Neural progenitor cell (in vitro differentiated cells): ENCODE data around the gene MZF1. TPM values are rescaled to one million over a fixed set of nuclear protein-coding genes. Genes with fewer than 3 reads are reported as not detected.
"Not testable (repeated sequence)": the region's sequence is repeated elsewhere in the genome, so short reads cannot be mapped to it uniquely, and the experiment has no call there.

ENCODE experiments used
- DNase-seq: peaks from one replicate; pipeline ENCODE4 v3.0.0-alpha.2; 2016; ENCODE audit warnings: low spot score
- H2AFZ ChIP-seq: fragments of 200-600 bp; sonication (generic); replicated peaks from 2 replicates; pipeline ENCODE4 v1.6.1; 2016; ENCODE audit warnings: antibody characterized with exemption
- H3F3A ChIP-seq: fragments of 200-600 bp; sonication (generic); 2 replicates; pipeline ENCODE4 v1.6.1; 2016; ENCODE audit warnings: antibody characterized with exemption, low read depth
- H3K27ac ChIP-seq: fragments of 200-600 bp; sonication (generic); 2 replicates; pipeline ENCODE4 v1.5.1; 2016; ENCODE audit warnings: mild to moderate bottlenecking
- H3K27me3 ChIP-seq: fragments of 200-600 bp; sonication (generic); 2 replicates; pipeline ENCODE4 v1.6.1; 2016; ENCODE audit warnings: mild to moderate bottlenecking, moderate library complexity
- H3K36me3 ChIP-seq: fragments of 200-600 bp; sonication (generic); 2 replicates; pipeline ENCODE4 v1.5.1; 2016
- H3K4me1 ChIP-seq: fragments of 200-600 bp; sonication (generic); 2 replicates; pipeline ENCODE4 v1.6.1; 2016; ENCODE audit warnings: mixed run types
- H3K4me2 ChIP-seq: fragments of 200-600 bp; sonication (generic); 2 replicates; pipeline ENCODE4 v1.6.1; 2016
- H3K4me3 ChIP-seq: fragments of 200-600 bp; sonication (generic); 2 replicates; pipeline ENCODE4 v1.5.1; 2016
- H3K79me2 ChIP-seq: fragments of 200-600 bp; sonication (generic); 2 replicates; pipeline ENCODE4 v1.6.1; 2016; ENCODE audit warnings: low read depth
- H3K9ac ChIP-seq: fragments of 200-600 bp; sonication (generic); 2 replicates; pipeline ENCODE4 v1.6.1; 2016
- H3K9me3 ChIP-seq: fragments of 200-600 bp; sonication (generic); 2 replicates; pipeline ENCODE4 v1.5.1; 2016; ENCODE audit warnings: low read depth
- H4K20me1 ChIP-seq: fragments of 200-600 bp; sonication (generic); 2 replicates; pipeline ENCODE4 v1.6.1; 2016; ENCODE audit warnings: low read depth
- H3K27ac Mint-ChIP-seq: 3 replicates; pipeline ENCODE4 v1.8.0; 2021; ENCODE audit warnings: mixed read lengths
- H3K27me3 Mint-ChIP-seq: 2 replicates; pipeline ENCODE4 v1.8.0; 2022; ENCODE audit warnings: low read depth, mild to moderate bottlenecking, inconsistent platforms, moderate library complexity, mixed read lengths; ENCODE audit not compliant: insufficient read depth
- H3K36me3 Mint-ChIP-seq: 3 replicates; pipeline ENCODE4 v1.8.0; 2021; ENCODE audit warnings: mixed read lengths
- H3K4me1 Mint-ChIP-seq: 3 replicates; pipeline ENCODE4 v1.8.0; 2021; ENCODE audit warnings: mixed read lengths
- H3K4me3 Mint-ChIP-seq: 3 replicates; pipeline ENCODE4 v1.8.0; 2021; ENCODE audit warnings: mild to moderate bottlenecking, moderate library complexity, mixed read lengths
- H3K9me3 Mint-ChIP-seq: 3 replicates; pipeline ENCODE4 v1.8.0; 2020; ENCODE audit warnings: mixed read lengths
- EZH2 ChIP-seq: fragments of 200-600 bp; sonication (generic); IDR thresholded peaks from 2 replicates; pipeline ENCODE4 v1.6.1; 2017; ENCODE audit warnings: antibody characterized with exemption, mild to moderate bottlenecking, moderate library complexity
- EZH2phosphoT487 ChIP-seq: fragments of 200-600 bp; sonication (generic); IDR thresholded peaks from 2 replicates; pipeline ENCODE4 v1.6.1; 2017; ENCODE audit warnings: antibody characterized with exemption
- total RNA-seq: library from RNA; depleted of rRNA; stranded (reverse); fragments of >200 nt; gene quantifications from 2 replicates; pipeline ENCODE4 v1.2.3, GENCODE V29; 2015; ENCODE audit warnings: low replicate concordance
- TF ChIP-seq, protein P1 (sequence below): fragments of 200-600 bp; sonication (generic); IDR thresholded peaks from 2 replicates; pipeline ENCODE4 v1.5.1; 2017; ENCODE audit warnings: antibody characterized with exemption, mild to moderate bottlenecking

MZF1 gene
- total RNA-seq, 1 donor from 2014 or later = 8.4 TPM

- Histone ChIP-seq H3K27me3 (no peaks in the 10 kb centered on the region), H3K9me3 (no peaks in the 10 kb centered on the region), H3K4me2 (no peak overlapping the region), H3K36me3 (no peaks in the 10 kb centered on the region), H3K79me2 (peaks cover 33% of the 10 kb centered on the region), H4K20me1 (peaks cover 12% of the 10 kb centered on the region), H3K27ac (no peak overlapping the region), H2AFZ (no peak overlapping the region), H3K4me1 (no peaks in the 10 kb centered on the region), H3F3A (peaks cover 11% of the 10 kb centered on the region), H3K4me3 (no peak overlapping the region), H3K9ac (no peak overlapping the region)
- Mint-ChIP-seq H3K4me3 (no peak overlapping the region), H3K9me3 (no peaks in the 10 kb centered on the region), H3K27ac (peak overlapping the region; percentile 81), H3K4me1 (peaks cover 24% of the 10 kb centered on the region), H3K36me3 (peaks cover 24% of the 10 kb centered on the region), H3K27me3 (peaks cover 2% of the 10 kb centered on the region)
- DNase-seq = peak; percentile 93
- TF ChIP-seq, protein P1, sequence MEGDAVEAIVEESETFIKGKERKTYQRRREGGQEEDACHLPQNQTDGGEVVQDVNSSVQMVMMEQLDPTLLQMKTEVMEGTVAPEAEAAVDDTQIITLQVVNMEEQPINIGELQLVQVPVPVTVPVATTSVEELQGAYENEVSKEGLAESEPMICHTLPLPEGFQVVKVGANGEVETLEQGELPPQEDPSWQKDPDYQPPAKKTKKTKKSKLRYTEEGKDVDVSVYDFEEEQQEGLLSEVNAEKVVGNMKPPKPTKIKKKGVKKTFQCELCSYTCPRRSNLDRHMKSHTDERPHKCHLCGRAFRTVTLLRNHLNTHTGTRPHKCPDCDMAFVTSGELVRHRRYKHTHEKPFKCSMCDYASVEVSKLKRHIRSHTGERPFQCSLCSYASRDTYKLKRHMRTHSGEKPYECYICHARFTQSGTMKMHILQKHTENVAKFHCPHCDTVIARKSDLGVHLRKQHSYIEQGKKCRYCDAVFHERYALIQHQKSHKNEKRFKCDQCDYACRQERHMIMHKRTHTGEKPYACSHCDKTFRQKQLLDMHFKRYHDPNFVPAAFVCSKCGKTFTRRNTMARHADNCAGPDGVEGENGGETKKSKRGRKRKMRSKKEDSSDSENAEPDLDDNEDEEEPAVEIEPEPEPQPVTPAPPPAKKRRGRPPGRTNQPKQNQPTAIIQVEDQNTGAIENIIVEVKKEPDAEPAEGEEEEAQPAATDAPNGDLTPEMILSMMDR = peak; percentile 96
- TF ChIP-seq EZH2phosphoT487 = no peak
Observed at GRCh38 chr19:58581227-58582141, 8.3 kb upstream of the MZF1 start.

GRCh38 chr19:58579473-58580142 is 6.5 kb upstream of the MZF1 start:
- no peak overlapping the region for H3K4me3 ChIP-seq
- peaks cover 42% of the 10 kb centered on the region for H3K79me2 ChIP-seq
- TF ChIP-seq EZH2phosphoT487 (no peak), EZH2 (no peak)
- TF ChIP-seq, protein P1 = no peak
- H3K27me3 Mint-ChIP-seq = peaks cover 3% of the 10 kb centered on the region
- no peak overlapping the region for H3K27ac ChIP-seq
- DNase-seq = no peak
- H3K36me3 ChIP-seq = no peaks in the 10 kb centered on the region
- peaks cover 12% of the 10 kb centered on the region for H4K20me1 ChIP-seq
- peaks cover 22% of the 10 kb centered on the region for H3K36me3 Mint-ChIP-seq
- no peaks in the 10 kb centered on the region for H3K27me3 ChIP-seq
- H3K9me3 Mint-ChIP-seq = no peaks in the 10 kb centered on the region
- no peak overlapping the region for H3K4me2 ChIP-seq
- no peak overlapping the region for H2AFZ ChIP-seq
- H3K9me3 ChIP-seq = no peaks in the 10 kb centered on the region
- peaks cover 1% of the 10 kb centered on the region for H3K4me1 ChIP-seq
- no peak overlapping the region for H3K4me3 Mint-ChIP-seq
- H3K9ac ChIP-seq = no peak overlapping the region
- peaks cover 23% of the 10 kb centered on the region for H3K4me1 Mint-ChIP-seq
- no peak overlapping the region for H3K27ac Mint-ChIP-seq
- H3F3A ChIP-seq = peaks cover 19% of the 10 kb centered on the region

DNA sequence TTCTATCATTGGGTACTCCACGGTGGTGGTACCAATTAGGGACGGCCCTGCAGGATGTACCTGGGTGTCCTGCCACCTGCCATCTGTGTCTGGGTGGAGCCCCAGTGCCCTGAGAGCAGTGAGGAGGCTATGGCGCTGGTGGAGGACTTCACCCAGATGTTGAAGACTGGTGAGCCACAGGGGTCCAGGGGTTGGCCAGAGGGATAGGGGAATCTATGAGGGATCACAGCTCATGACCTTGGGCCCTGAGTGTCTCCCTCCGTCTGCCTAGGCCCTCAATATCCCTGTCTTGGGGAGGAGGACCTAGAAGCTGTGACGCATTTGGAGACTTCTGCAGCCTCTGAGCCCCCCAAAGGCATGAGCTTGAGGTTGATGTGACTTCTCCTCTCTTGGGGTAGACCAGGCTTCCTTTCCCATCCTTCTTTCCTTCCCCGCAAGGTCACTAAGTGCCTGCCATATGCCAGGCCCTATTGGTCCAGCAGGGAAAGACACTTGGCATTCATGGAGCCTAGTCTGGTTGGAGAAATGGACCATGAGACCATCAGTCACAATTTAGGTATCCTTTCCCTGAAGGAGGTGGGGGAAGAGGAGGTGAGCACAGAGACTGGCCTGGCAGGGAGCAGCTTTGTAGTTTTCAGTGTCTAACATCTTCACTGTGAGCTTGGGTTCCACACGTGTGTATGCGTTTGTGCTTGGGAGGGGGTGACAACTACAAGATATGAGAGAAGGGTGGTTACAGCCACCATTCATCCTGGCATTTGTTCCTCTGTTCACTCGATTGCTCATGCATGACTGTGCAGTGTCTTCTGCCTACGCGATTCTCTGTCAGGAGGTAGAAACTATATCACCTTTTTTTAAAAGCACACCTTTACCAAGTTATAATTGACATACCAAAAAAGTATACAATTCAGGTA is 5.1 kb upstream of the MZF1 start:
- Histone ChIP-seq H3K36me3 (no peaks in the 10 kb centered on the region), H4K20me1 (peaks cover 12% of the 10 kb centered on the region), H3K79me2 (peaks cover 42% of the 10 kb centered on the region), H3F3A (peaks cover 31% of the 10 kb centered on the region), H3K27me3 (no peaks in the 10 kb centered on the region), H3K27ac (no peak overlapping the region), H3K9me3 (no peaks in the 10 kb centered on the region), H3K4me2 (no peak overlapping the region), H3K4me1 (peaks cover 9% of the 10 kb centered on the region), H3K9ac (no peak overlapping the region), H2AFZ (no peak overlapping the region), H3K4me3 (no peak overlapping the region)
- Mint-ChIP-seq H3K27ac (peak overlapping the region; percentile 1), H3K9me3 (no peaks in the 10 kb centered on the region), H3K27me3 (peaks cover 8% of the 10 kb centered on the region), H3K4me1 (peaks cover 31% of the 10 kb centered on the region), H3K36me3 (peaks cover 18% of the 10 kb centered on the region), H3K4me3 (peak overlapping the region; percentile 38)
- TF ChIP-seq, protein P1 = no peak
- no peak for TF ChIP-seq EZH2
- no peak for TF ChIP-seq EZH2phosphoT487
- DNase-seq = no peak

DNA sequence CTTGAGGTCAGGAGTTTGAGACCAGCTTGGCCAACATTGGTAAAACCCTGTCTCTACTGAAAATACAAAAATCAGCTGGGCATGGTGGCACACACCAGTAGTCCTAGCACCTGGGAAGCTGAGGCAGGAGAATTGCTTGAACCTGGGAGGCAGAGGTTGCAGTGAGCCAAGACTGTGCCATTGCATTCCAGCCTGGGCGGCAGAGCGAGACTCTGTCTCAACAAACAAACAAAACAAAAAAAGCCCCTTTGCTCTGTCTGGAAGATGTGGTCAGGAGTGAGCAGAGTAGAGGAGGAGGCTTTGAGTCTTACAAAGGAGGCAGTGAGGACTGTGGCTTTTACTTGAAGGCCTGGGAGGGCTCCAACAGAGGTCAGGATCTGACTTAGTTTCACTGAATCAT is 4.4 kb upstream of the MZF1 start:
- H3K36me3 Mint-ChIP-seq = peaks cover 13% of the 10 kb centered on the region
- not testable (repeated sequence) for H3K36me3 ChIP-seq, H3K9me3 ChIP-seq, H3K27ac ChIP-seq, H3K9me3 Mint-ChIP-seq, DNase-seq, H3K27me3 Mint-ChIP-seq, H3K27me3 ChIP-seq, H3K27ac Mint-ChIP-seq, H2AFZ ChIP-seq, H3K4me3 ChIP-seq, H3K4me1 ChIP-seq, H3K9ac ChIP-seq, H3K4me2 ChIP-seq
- peaks cover 33% of the 10 kb centered on the region for H3K4me1 Mint-ChIP-seq
- Histone ChIP-seq H4K20me1 (peaks cover 12% of the 10 kb centered on the region), H3K79me2 (peaks cover 42% of the 10 kb centered on the region), H3F3A (peaks cover 37% of the 10 kb centered on the region)
- H3K4me3 Mint-ChIP-seq = peak overlapping the region; percentile 74
